K562 (cell line): Measurements from ENCODE around the gene ARHGAP24.

ENCODE experiments used
- CHD7 ChIP-seq: fragments of 200-600 bp; sonication (generic); IDR thresholded peaks from one replicate; pipeline ENCODE4 v1.6.1; 2012; ENCODE audit warnings: mild to moderate bottlenecking, low read depth, low read length, inconsistent platforms
- CTCF ChIP-seq, 3 experiments: IDR thresholded peaks in 2 of 3; conservative IDR thresholded peaks in 1 of 3; 2 replicates each; pipeline ENCODE4 v1.5.1; 2011 to 2012; ENCODE audit warnings: low read length in 3 of 3, mild to moderate bottlenecking in 3 of 3, control low read depth in 2 of 3, improper control_type of control experiment in 1 of 3, inconsistent platforms in 1 of 3, low read depth in 1 of 3, mixed read lengths in 1 of 3, moderate library complexity in 1 of 3; ENCODE audit not compliant: insufficient read depth in 2 of 3
- HCFC1 ChIP-seq: IDR thresholded peaks from 2 replicates; pipeline ENCODE4 v1.6.1; 2012; ENCODE audit warnings: low read depth, low read length, improper control_type of control experiment
- MAZ ChIP-seq, 2 experiments: fragments of 450-650 bp in 1 of 2; sonication (generic) in 1 of 2; formaldehyde crosslinking; IDR thresholded peaks in 1 of 2; conservative IDR thresholded peaks in 1 of 2; 2 replicates each; pipeline versions ENCODE4 v1.4.0 to v1.5.0; 2020; ENCODE audit warnings: mild to moderate bottlenecking in 1 of 2, missing genetic modification reagents in 1 of 2
- NFRKB ChIP-seq: fragments of 450-650 bp; IDR thresholded peaks from 2 replicates; pipeline ENCODE4 v1.6.1; 2016; ENCODE audit warnings: low read depth
- REST ChIP-seq, 2 experiments: fragments of 450-650 bp; formaldehyde crosslinking in 1 of 2; IDR thresholded peaks; 2 replicates each; pipeline versions ENCODE4 v1.4.0 to v1.6.1; 2014 to 2020; ENCODE audit warnings: mild to moderate bottlenecking in 2 of 2, borderline replicate concordance in 1 of 2, low read depth in 1 of 2

GRCh38 chr4:85821688-85822455, 346.9 kb downstream of the ARHGAP24 start:
- TF ChIP-seq REST (IDR thresholded peaks at IDR 0.05; ENCODE audit: borderline replicate concordance): no peak
- no peak for TF ChIP-seq REST (CRISPR knock-in tag; IDR thresholded peaks at IDR 0.05; ENCODE audit: low read depth)
- TF ChIP-seq NFRKB: no peak
- TF ChIP-seq HCFC1: no peak
- no peak for TF ChIP-seq CTCF (IDR thresholded peaks at IDR 0.05 in 2 of 3, conservative IDR thresholded peaks at IDR 0.05 in 1 of 3; ENCODE audit: insufficient read depth in 2 of 3, low read depth in 1 of 3, low read length in 3 of 3)
- no peak for TF ChIP-seq CHD7
- no peak for TF ChIP-seq MAZ (CRISPR knock-in tag; conservative IDR thresholded peaks at IDR 0.05 in 1 of 2, IDR thresholded peaks at IDR 0.05 in 1 of 2)
